Measurements from ENCODE around the gene SLX4IP.
"Not testable (repeated sequence)": the region's sequence is repeated elsewhere in the genome, so short reads cannot be mapped to it uniquely, and the experiment has no call there.

The SLX4IP gene

DNA sequence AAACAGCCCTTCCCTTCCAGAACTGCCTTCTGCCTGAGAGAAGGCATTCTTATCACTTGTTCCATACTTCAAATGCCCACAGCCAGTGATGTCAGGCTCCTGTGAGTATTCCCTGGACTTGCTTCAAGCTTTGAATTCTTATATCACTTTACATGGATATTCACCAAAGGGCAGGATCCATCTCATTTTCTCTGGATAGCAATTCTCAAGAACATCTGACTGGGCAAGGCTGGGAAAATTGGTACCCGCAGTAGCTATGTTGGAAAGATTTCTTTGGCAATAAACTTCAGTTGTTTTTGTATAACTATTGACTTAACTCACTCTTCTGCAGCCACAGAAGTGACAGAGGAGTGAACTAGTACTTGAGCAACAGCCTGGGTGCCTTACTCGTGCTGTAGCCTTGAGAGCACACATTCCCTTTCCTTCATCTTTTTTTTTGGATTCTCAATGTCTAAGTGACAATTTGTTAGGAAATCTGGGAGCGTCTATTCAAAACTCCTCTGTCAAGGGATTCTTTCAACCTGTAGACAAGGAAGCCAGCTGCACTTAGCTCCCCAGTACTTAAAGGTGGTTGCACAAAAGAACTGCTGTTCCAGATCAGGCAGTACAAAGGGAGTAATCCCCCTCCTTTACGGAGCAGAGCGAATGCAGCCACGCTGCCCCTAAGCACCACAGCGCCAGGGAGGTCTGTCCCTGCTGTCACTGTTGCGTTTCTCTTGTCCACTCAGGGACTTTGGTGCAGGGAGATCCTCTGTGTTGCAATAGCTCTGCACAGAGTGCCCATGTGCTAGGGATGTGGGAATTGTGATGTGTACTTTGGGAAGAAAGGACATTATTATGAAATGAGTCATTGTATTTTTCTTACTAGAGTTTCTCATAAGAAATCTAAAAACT, 169.1 kb downstream of the SLX4IP start:
- no peak for DNase-seq (ENCODE audit: low read depth in 2 of 2)

DNA sequence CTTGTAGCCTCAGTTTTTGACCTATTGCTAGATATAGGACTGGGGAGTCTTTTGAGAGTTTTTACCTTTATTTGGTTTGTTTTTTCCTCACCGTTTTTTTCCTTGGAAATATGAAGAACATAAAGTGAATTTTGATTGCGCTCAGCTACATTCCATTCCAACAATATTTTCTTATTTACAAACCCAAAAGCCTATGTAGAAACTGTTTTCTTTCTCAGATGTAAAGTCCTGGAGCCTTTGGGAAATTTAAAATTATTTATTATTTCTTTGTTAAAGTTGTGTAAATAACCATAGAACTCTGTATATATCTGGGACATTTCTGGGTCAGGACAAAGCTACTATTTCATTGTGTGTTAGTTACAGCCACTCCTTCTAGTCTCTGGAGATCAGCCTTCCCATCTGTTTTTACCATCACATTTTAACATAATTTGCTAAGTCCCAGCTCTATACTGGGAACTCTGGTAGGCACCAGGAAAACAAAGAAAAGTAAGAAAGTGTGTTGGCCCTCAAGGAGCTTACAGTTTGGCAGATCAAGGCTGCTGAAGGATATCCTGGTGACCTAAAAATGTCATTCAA, 169.8 kb downstream of the SLX4IP start:
- no peak for DNase-seq (ENCODE audit: low read depth in 2 of 2)

DNA sequence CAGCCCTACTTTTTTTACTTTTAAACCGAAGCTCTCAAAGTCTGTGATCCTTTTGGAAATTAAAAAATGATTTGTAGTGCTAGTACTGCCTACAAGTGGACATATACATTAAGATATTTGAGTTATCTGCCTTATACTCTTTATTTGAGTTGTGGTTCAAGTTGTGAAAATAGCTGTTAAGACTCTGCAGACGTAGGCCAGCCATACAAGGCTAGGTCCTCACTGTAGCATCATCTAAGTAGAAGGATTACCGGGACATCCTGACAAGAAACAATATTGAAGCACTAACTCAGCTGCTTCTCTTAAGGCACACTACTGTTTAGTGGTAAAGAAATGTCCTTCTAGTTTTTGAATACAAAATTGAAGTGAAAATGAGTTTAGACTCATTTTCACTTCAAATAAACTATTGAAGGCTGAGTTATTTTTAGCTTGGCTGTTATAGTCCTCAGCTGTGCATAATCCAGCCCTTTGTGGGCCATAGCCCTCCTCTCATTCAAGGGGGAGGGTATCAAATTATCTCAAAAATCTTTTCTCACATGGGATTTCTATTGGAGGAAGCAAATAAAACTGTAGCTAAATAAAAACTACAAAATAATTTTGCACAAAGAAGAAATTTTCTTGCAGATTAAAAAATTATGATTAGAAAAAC, 170.6 kb downstream of the SLX4IP start:
- DNase-seq (ENCODE audit: low read depth in 2 of 2) = no peak

DNA sequence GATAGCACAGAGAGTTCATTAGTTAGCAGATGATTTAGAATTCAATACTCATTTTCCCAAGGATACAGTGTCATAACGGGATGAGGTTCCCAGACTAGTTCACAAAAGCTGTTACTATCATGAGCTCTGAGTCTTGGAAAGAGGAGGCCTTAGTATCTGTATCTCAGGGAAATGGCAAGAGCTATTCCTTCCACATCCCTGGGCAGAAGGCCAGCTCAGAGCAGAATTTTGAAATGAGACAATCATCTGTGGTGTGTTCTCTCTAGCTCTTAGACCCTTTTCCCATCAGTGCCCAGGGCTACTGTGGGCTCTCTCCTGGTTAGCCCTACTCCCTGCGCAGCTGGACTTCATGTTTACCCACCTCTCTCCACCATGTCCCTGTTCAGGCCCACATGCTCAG, 174.2 kb downstream of the SLX4IP start:
- DNase-seq (ENCODE audit: low read depth in 2 of 2) = no peak

DNA sequence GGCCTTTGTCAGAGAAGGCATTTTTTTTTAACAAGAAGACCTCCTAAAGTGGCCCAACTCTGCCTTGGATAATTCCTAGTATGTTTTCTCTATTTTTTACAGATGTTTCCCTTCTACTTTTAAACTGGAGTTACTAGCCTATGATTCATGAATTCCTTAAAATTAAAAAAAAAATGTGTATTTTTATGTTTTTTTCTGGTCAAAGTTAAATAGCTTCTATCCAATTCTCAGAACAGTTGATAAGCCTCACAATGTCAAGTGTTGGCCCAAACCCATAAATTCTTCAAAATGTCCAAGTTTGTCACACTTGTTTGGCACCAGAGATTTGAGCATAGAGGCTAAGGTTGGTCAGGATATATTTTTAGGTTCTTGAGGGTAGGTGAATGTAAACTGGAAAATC, 174.7 kb downstream of the SLX4IP start:
- DNase-seq (ENCODE audit: low read depth in 2 of 2) = no peak

DNA sequence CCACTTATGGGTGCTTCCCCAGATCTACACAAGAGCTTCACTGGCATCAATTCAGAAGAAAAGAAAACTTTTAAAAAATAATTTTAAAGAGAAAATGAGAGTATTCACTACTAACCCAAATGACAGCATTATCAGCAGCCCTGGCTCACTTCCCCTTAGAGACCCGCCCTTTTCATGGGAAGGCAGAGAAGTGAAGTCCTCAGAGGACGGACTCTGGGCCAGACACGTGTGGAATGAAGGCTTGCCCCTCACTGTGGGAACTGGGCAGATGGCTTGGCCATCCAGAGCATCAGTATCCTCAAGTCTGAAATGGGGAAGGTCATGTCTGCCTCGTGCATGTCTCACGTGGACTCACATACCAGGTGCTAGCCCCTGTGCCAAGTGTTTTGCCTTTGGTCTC, 175.1 kb downstream of the SLX4IP start:
- DNase-seq (ENCODE audit: low read depth in 2 of 2) = no peak

DNA sequence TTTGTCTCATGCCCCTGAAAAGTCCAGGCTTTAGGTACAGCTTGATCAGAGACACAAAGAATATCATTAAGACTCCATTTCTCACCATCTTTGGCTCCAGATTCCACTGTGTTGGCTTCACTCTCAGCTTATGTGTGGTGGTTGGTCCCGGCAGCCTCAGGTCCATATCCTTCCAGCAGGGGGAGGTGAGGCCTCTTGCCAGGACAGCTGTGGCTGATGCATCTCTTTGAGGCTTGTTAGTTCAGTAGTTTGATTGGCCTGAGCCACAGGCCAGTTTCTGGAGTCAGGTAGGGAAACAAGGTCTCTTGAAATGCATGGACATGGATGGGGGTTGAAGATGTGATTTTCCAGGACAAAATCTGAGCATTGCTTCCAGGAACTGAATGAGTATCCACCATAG, 176.3 kb downstream of the SLX4IP start:
- no peak for DNase-seq (ENCODE audit: low read depth in 2 of 2)

DNA sequence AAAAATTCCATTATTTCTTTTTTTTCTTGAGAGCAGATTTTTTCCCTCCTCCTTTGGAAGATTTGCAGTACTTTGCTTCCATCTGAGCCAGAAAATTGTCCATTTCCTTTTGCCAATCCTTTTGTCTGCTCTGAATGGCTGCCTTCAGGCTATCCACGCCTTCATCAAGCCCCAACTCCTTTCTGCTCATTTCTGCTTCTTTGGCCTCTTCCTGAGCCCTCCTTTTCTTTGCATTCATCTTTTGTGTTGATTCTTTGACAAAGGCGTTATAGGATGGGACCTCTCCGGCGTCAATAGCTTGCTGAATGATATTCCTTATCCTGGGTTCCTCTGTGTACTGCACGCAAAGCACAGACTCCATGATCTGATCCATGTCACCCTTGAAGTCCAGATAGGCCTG, 178.3 kb downstream of the SLX4IP start:
- not testable (repeated sequence) for DNase-seq (ENCODE audit: low read depth in 2 of 2)

DNA sequence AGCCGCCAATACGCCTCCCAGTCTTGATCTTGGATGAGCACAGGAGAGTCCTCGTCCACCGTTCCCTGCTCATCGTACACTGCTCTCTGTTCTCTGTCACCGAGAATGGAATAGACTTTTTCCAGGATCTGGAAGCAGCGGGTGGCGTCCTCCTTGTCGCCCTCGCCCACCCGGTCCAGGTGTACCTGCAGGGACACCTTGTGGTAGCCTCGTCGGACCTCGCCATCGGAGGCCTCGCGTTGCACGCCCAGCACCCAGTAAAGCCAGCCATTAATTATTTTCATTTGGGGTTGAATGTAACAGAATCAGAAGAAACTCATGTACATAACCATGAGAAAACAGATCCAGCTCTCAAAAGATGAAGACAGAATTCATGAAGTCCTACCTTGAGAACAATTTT, 178.8 kb downstream of the SLX4IP start:
- DNase-seq (ENCODE audit: low read depth in 2 of 2) = no peak

DNA sequence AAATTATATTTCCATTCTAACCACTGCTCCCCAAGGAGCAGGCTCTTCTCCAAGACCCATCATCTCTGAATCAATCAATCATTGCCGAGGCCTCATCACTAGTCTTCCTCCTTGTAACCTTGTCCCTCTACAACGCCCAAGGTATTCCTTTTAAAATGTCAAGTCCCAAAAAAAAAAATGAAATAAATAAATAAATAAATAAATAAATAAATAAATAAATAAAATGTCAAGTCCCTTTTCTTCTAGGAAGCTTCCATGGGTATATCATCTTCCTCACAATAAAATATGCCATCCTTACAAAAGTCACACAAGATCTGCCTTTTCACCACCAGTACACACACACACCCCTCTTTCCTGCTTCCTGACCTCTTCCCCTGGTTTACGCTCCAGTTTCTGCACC, 181.1 kb downstream of the SLX4IP start:
- DNase-seq (ENCODE audit: low read depth in 2 of 2) = no peak

DNA sequence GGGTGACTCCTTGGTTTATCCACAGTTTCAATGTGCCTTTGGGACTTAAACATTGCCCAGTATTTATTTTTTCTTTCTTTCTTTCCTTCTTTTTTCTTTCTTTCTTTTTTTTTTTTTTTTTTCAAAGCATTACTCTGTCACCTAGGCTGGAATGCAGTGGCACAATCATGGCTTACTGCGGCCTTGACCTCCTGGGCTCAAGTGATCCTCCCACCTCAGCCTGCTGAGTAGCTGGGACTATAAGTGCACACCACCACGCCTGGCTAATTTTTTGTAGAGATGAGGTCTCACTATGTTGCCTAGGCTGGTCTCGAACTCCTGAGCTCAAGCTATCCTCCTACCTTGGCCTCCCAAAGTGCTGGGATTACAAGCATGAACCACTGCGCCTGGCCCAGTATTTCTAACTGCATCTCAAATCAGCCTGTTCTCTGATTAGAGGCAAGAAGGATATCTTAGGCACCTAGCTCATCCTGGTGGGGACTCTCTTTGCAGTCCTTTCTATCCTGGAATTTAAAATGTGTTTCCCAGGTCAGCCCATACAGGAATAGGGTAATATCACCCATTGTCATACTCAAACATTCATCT, 182.5 kb downstream of the SLX4IP start:
- DNase-seq (ENCODE audit: low read depth in 2 of 2) = not testable (repeated sequence)

DNA sequence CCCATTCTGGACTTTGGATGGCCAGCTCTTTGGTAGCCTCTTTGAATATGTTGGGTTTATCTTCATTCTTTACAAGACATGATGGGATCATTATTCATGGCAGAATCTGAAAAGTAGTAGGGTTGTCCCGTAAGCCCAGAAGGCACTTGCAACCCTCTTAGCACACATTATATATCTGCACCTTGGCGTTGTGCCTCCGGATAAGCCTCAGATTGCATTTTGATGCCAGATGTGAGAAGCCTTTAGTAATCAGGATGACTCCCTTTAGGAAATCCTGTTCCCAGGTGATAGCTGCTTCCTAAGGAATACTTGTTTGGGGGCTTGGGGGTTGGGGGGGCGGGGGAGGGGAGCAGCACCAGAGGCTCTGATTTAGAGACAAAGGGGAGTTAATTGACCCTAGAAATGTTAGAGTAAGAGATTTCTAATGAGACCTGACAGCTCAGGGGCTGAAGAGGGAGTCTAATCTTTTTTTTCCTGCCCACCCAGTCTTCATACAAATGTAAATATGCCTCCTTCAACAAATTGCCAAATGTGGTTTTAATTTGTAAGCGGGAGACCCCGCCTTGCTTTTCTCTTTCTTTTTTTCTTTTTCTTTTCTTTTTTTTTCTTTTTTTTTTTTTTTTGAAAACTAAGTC, 183.6 kb downstream of the SLX4IP start:
- no peak for DNase-seq (ENCODE audit: low read depth in 2 of 2)

DNA sequence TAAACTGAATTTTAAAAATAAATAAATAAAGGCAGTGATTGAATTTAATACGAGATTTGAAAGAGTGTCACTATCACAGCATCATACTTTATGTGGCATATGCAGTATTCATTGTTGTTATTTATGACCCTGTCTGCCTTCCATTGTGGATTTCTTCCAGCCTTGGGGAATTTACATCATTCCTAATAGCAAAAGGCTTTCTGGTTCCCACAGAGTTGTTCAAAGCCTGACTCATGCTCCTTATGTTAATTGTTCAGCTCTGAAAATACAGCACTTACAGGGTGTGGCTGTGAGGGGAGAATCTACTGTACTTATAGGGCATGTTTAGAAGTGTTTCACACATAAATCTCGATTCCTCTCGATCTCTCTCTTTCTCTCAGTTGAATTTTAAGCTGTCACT, 184.3 kb downstream of the SLX4IP start:
- no peak for DNase-seq (ENCODE audit: low read depth in 2 of 2)

DNA sequence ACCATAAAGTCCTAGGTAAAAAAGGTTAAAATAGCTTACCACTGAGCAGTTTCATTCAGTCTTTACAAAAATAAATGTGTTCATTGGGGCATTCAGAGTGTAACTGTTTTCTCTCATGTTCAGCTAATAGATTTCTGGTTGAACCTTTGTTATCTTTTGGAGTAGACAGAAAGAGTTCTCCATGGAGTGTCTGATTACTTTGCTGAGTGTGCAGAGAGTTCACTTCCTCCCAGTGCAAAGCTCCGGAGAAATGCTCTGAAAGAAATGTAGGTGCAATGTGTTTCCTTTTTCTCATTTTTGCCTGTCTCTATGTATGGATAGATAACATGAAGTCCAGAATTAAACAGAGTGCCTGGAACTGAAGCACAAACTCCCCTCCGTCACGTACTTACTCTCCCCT, 186.0 kb downstream of the SLX4IP start:
- no peak for DNase-seq (ENCODE audit: low read depth in 2 of 2)

DNA sequence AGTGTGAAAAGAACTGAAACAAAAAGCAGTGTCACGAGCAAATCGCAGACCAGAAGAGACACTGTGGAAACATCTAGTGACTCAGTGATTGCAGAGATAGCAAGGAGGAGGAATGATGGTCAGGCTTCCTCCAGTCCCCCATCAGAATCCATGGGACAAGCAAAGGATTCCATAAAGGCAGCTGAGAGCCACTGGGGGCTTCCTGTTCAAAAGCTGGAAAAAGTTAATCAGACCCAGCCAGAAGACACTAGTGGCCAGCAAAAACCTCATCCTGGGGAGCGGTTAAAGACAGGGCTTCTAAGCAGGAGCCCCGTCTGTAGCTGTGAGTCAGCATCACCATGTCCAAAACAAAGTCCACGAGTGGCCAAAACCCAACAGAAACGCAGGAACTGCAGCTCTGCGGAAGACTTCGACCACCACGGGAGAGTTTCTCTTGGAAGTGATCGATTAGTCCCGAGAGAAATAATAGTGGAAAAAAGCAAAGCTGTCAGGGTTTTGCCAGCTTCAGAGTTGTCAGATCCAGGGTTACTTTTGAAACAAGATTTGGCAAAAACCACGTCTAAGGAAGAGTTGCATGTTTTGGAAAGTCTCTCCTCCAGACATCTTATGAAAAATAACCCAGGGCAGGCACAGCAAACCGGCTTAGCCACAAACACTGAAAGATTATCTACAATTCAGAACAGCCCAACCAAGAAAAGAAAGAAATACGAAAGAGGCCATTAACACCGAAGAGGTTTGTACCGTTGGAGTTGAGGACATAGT, 187.7 kb downstream of the SLX4IP start:
- DNase-seq (ENCODE audit: low read depth in 2 of 2) = no peak

DNA sequence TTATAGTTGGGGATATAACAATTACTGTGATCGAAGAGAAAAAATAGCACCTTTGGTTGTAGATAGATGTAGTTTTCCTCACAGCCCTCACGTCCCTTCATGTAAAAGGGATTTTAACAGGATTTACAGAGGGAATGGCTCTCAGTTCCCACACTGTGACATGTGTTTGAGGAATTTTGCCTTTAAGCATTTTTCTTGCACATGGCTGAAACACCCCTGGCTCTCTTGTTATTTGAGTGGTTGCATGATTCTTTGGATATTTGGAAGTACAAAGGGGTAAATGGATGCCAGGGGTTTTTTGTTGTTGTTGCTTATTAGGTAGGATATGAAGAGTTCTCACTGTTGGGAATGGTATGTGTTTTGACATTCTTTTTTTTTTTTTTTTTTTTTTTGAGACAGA, 190.5 kb downstream of the SLX4IP start:
- no peak for DNase-seq (ENCODE audit: low read depth in 2 of 2)

DNA sequence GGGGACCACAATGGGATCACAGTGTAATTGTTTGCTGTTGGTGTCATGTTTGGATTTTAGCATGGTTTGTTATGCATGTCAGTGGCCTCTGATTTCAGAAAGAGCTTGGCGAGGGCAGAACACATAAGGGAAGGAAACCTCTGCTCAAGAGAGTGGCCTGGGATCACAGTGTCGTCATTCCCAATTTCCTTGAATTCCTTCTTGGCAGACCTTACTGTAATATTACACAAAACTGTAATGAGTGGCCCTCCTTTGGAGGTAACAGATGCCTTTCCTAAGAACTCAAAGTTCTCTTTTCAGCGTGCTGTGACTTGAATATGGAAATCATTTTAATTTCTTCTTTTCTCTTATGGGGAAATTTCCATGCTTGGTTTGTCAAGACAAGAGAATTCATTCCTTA, 191.8 kb downstream of the SLX4IP start:
- DNase-seq (ENCODE audit: low read depth in 2 of 2) = no peak

DNA sequence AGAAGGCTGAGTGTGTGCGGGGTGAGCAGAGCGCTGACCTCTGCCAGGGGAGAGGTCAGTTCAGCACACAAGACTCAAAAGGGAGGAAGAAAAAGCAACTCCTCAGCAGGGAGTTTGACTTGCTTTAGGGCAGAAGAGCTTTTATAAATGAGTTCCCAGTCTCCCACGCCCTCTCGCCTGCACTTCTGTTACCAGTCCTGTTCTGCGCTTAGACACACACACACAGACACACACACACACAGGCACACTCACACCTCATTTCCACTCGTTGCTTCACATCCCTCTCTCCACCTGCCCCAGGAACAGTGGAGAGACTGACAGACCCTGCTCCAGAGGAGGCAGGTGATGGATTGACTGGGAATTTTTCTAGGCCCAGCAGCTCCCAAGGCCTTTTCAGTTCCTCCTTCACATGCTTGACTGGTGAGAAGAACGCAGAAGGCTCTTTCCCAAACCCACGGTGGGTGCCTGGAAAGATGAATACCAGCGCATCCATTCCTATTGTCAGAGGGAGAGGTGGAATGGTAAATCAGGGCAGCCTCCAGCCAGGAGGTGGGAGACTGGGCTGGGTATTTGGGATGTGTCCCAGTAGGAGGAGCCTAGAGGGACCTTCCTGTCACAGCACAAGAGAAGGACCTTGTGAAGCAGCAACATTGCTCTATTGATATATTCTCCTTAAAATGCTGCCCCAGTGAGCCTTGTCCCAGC, 195.0 kb downstream of the SLX4IP start:
- no peak for DNase-seq (ENCODE audit: low read depth in 2 of 2)

DNA sequence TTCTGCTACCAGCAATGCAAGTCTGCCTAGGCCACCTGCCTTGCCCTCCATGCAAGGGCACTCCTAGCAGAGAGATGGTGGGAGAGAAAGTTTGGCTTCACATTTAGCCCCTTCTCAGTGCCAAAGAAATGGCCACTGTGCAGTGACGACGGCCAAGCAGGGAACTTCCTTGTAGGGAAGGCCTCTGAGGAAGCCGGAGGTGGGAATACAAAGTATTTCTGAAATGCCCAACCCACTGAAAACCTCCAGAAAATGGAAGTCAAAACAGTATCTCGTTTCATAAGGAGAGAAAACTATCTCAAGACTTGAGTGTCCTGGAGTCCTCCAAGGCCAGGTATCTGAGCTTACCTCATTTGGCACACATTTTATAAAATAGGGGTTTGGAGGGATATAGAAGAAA, 196.0 kb downstream of the SLX4IP start:
- no peak for DNase-seq (ENCODE audit: low read depth in 2 of 2)

DNA sequence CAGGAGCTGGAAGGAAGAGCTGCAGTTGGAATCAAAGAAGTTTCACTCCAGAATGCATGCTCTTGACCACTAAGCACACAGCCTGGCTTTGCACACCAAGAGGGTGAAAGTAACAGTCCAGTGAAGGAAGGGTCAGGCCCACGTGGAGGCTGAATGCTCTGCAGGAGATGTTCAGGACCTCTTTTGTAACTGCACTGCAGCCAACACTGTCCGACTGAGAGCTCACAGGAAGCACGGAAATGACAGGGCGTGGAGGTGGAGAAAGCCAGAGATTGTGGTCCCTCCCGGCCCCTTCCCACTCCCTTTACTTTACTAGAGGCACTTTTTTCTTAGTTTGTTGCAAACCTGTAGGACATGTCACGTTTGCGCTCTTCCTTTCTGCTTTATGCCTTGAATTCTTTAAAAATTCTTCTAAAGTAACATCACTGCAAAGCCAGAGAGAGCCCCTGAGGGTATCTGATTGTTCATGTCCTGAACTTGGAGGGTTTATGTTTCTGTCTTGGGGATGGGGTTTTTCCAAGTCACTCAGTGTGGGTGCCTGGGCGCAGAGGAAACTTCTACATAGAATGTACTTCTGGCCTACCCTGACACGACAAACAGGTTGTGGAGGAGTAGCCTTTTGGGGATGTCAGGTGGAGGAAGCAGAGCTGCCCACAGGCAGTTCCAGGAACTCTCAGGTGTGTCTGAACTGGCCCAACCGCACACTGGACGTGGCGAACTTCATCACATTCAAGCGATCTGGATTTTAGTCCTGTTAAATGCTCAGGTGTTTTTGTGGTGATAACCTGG, 197.8 kb downstream of the SLX4IP start:
- no peak for DNase-seq (ENCODE audit: low read depth in 2 of 2)
